Testis (tissue), 2 donors: ENCODE data around the gene PSMD6.

Experiments used
- POLR2A ChIP-seq: fragments of 450-650 bp; IDR thresholded peaks from one replicate; pipeline ENCODE4 v1.6.1; 2017; ENCODE audit warnings: antibody characterized with exemption, mild to moderate bottlenecking, moderate library complexity
- TF ChIP-seq, protein P1 (sequence below), 3 experiments: fragments of 450-650 bp in 2 of 3; fragments of 200-600 bp in 1 of 3; sonication (generic) in 1 of 3; IDR thresholded peaks; one replicate each; pipeline ENCODE4 v1.5.1; 2016 to 2019; ENCODE audit warnings: antibody characterized with exemption in 3 of 3, mild to moderate bottlenecking in 2 of 3, moderate library complexity in 1 of 3

DNA sequence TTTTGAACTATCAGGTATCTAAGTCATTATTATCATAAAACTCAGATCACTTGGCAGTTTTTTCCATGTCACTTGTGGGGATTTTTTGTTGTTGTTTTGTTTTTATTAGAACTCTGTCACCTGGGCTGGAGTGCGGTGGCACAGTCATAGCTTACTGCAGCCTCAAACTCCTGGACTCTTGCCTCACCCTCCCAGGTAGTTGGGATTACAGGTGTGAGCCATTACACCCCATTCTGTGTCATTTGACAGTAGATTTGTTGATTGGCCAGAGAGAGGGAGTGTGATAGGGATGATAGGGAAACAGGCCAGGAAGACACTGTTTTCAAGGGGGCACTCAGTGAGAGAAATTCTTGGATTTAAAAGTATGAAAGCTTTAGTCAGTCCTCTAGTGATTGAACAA lies 56.4 kb downstream of the PSMD6 start:
- TF ChIP-seq POLR2A, result no peak
- TF ChIP-seq, protein P1, sequence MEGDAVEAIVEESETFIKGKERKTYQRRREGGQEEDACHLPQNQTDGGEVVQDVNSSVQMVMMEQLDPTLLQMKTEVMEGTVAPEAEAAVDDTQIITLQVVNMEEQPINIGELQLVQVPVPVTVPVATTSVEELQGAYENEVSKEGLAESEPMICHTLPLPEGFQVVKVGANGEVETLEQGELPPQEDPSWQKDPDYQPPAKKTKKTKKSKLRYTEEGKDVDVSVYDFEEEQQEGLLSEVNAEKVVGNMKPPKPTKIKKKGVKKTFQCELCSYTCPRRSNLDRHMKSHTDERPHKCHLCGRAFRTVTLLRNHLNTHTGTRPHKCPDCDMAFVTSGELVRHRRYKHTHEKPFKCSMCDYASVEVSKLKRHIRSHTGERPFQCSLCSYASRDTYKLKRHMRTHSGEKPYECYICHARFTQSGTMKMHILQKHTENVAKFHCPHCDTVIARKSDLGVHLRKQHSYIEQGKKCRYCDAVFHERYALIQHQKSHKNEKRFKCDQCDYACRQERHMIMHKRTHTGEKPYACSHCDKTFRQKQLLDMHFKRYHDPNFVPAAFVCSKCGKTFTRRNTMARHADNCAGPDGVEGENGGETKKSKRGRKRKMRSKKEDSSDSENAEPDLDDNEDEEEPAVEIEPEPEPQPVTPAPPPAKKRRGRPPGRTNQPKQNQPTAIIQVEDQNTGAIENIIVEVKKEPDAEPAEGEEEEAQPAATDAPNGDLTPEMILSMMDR (IDR thresholded peaks at IDR 0.05), result no peak
